NT2/D1 (cell line): ENCODE results near the gene SS18.

Experiments
- SUZ12 ChIP-seq: IDR thresholded peaks from 2 replicates; pipeline ENCODE4 v1.6.1; 2011; ENCODE audit not compliant: insufficient read length, insufficient read depth; ENCODE audit errors: extremely low read depth
- YY1 ChIP-seq: IDR thresholded peaks from 2 replicates; pipeline ENCODE4 v1.6.1; 2011; ENCODE audit not compliant: insufficient read length, insufficient read depth

DNA sequence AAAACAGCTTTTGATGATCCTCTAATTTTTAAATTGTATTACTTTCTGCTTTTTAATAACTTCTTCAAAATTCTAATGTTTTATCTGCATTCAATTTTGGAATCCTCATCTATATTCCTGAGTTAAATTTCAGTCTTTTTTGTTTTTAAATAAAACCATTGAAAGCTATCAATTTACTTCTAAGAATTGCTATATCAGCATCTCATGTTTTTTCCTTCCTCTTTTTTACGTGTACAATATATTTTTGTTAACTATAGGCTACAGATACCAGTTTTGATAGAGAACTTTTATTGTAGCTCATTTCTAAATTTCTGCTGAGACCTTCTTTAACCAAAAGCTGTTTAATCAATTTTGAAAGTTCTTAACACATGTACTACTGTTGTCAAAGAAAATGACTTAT is 84.5 kb downstream of the SS18 start:
- TF ChIP-seq SUZ12 (no peak), YY1 (no peak)
